Lung (tissue), 12 donors: Measurements from ENCODE around the gene HECTD4. TPM values are rescaled to one million over a fixed set of nuclear protein-coding genes. Genes with fewer than 3 reads are reported as not detected.
"Not testable (repeated sequence)": the region's sequence is repeated elsewhere in the genome, so short reads cannot be mapped to it uniquely, and the experiment has no call there.

Experiments
- ATAC-seq: fragments of 200-7000 bp; cut with Tn5 transposase; one replicate; pipeline ENCODE4 v1.9.1; 2020; ENCODE audit warnings: moderate number of reproducible peaks; ENCODE audit not compliant: insufficient read depth, low FRiP score
- DNase-seq, 3 donors: peaks; one replicate each; pipeline ENCODE4 v3.0.0-alpha.2; 2013 to 2017
- H3K27ac ChIP-seq, 2 donors: one replicate each; pipeline ENCODE4 v1.5.1; 2013; ENCODE audit warnings: mild to moderate bottlenecking in 2 of 2, moderate library complexity in 2 of 2, control low read depth in 1 of 2, inconsistent platforms in 1 of 2, low read depth in 1 of 2, low read length in 1 of 2
- H3K27me3 ChIP-seq, 3 donors: one replicate each; pipeline ENCODE4 v1.5.1; 2013; ENCODE audit warnings: low read length in 2 of 3; ENCODE audit not compliant: control insufficient read depth in 3 of 3, insufficient read depth in 3 of 3
- H3K36me3 ChIP-seq, 4 donors: one replicate each; pipeline ENCODE4 v1.5.1; 2013; ENCODE audit warnings: low read length in 4 of 4, mild to moderate bottlenecking in 1 of 4, moderate library complexity in 1 of 4; ENCODE audit not compliant: control insufficient read depth in 4 of 4, insufficient read depth in 4 of 4
- H3K4me1 ChIP-seq, 5 donors: one replicate each; pipeline ENCODE4 v1.5.1; 2013; ENCODE audit warnings: low read length in 5 of 5, mild to moderate bottlenecking in 2 of 5, moderate library complexity in 1 of 5; ENCODE audit not compliant: control insufficient read depth in 5 of 5, insufficient read depth in 5 of 5
- H3K4me3 ChIP-seq: one replicate; pipeline ENCODE4 v1.5.1; 2013; ENCODE audit warnings: mild to moderate bottlenecking, control low read depth, moderate library complexity
- H3K9ac ChIP-seq, 2 donors: one replicate each; pipeline ENCODE4 v1.5.1; 2013; ENCODE audit warnings: low read length in 2 of 2, control low read depth in 1 of 2; ENCODE audit not compliant: insufficient read depth in 1 of 2
- H3K9me3 ChIP-seq, 4 donors: one replicate each; pipeline ENCODE4 v1.5.1; 2013; ENCODE audit warnings: low read length in 3 of 4, mild to moderate bottlenecking in 1 of 4, moderate library complexity in 1 of 4; ENCODE audit not compliant: control insufficient read depth in 4 of 4, insufficient read depth in 3 of 4
- WGBS, 2 donors: extraction: QIAGEN DNeasy Blood & Tissue Kit; methylation state at CpG; one replicate each; pipeline ENCODE4 v1.1.7; 2013; 5-methylcytosine and 5-hydroxymethylcytosine counted together
- polyA plus RNA-seq, 2 donors: library from polyadenylated mRNA; stranded (reverse); fragments of 200-250 nt; gene quantifications; one replicate each; pipeline ENCODE4 v1.2.1, GENCODE V29; 2013
- total RNA-seq, 2 donors: library from RNA; depleted of rRNA in 1 of 2; stranded (reverse); fragments of >200 nt in 1 of 2; gene quantifications; one replicate each; pipeline ENCODE4 v1.2.1, GENCODE V29; 2014 to 2021
- TF ChIP-seq, protein P1 (sequence below): IDR thresholded peaks from 2 replicates; pipeline ENCODE4 v1.5.1; 2012; ENCODE audit warnings: mild to moderate bottlenecking; ENCODE audit errors: control extremely low read depth, extremely low read depth
- donor health status: control.
- donor health status: control.
- donor health status: Bipolar disorder and iron deficiency.
- donor health status: healthy.
- donor health status: DM: yes; HTN: yes; CAD: no.

The HECTD4 gene
- total and polyA plus RNA-seq, 4 donors: 4.5 to 96.5 (median 35.7) TPM

DNA sequence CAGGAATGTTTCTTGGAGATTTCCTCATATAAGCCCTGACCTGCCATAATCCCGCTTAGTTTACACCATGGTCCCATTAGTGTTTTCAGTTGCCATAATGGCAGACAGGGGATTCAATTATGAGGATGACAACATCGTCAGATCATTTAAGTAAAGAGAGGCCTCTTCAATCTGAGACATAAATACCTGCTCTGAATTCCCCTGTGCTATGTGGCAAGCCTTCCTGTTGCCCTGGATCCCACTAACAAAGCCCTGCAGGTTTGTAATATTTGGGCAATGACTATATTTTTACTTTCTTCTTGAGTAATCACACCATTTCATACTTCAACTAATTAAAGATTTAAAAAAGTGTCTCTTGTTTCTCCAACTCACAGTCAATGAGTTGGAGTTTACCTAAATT is 147.9 kb downstream of the HECTD4 start:
- H3K4me3 ChIP-seq: no peak overlapping the region
- 97% methylated on average over 2 of the region's 2 CpGs for WGBS, 2 donors
- TF ChIP-seq, protein P1, sequence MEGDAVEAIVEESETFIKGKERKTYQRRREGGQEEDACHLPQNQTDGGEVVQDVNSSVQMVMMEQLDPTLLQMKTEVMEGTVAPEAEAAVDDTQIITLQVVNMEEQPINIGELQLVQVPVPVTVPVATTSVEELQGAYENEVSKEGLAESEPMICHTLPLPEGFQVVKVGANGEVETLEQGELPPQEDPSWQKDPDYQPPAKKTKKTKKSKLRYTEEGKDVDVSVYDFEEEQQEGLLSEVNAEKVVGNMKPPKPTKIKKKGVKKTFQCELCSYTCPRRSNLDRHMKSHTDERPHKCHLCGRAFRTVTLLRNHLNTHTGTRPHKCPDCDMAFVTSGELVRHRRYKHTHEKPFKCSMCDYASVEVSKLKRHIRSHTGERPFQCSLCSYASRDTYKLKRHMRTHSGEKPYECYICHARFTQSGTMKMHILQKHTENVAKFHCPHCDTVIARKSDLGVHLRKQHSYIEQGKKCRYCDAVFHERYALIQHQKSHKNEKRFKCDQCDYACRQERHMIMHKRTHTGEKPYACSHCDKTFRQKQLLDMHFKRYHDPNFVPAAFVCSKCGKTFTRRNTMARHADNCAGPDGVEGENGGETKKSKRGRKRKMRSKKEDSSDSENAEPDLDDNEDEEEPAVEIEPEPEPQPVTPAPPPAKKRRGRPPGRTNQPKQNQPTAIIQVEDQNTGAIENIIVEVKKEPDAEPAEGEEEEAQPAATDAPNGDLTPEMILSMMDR: no peak

GRCh38 chr12:112233242-112233641 is 149.0 kb downstream of the HECTD4 start:
- WGBS, 2 donors: 98 to 100% methylated on average over 4 of the region's 4 CpGs
- no peak for DNase-seq
- Histone ChIP-seq H3K9ac (no peak overlapping the region), H3K4me3 (no peak overlapping the region), H3K27ac (no peak overlapping the region), H3K4me1 (no peaks in the 10 kb centered on the region), H3K27me3 (no peaks in the 10 kb centered on the region), H3K9me3 (no peaks in the 10 kb centered on the region), H3K36me3 (peaks cover 10 to 61% (median 38%) of the 10 kb centered on the region in 4 donors)
- ATAC-seq: no peak
- TF ChIP-seq, protein P1: no peak

More for the DNA sequence above, 147.9 kb downstream of the HECTD4 start:
- peaks cover 7 to 68% (median 38%) of the 10 kb centered on the region in 4 donors for H3K36me3 ChIP-seq
- no peak overlapping the region for H3K9ac ChIP-seq
- DNase-seq: no peak
- no peaks in the 10 kb centered on the region for H3K27me3 ChIP-seq
- H3K9me3 ChIP-seq: no peaks in the 10 kb centered on the region
- no peaks in the 10 kb centered on the region for H3K4me1 ChIP-seq
- ATAC-seq: no peak
- H3K27ac ChIP-seq: no peak overlapping the region

GRCh38 chr12:112230136-112230535 is 152.1 kb downstream of the HECTD4 start:
- TF ChIP-seq, protein P1: no peak
- 89 to 90% methylated on average over 4 of the region's 4 CpGs for WGBS, 2 donors
- H3K27ac ChIP-seq: no peak overlapping the region
- DNase-seq (no peak), ATAC-seq (no peak)
- H3K9me3 ChIP-seq: no peaks in the 10 kb centered on the region
- H3K36me3 ChIP-seq: peaks cover 10 to 60% (median 38%) of the 10 kb centered on the region in 4 donors
- H3K4me3 ChIP-seq: no peak overlapping the region
- H3K9ac ChIP-seq: no peak overlapping the region
- H3K27me3 ChIP-seq: no peaks in the 10 kb centered on the region
- no peaks in the 10 kb centered on the region for H3K4me1 ChIP-seq

DNA sequence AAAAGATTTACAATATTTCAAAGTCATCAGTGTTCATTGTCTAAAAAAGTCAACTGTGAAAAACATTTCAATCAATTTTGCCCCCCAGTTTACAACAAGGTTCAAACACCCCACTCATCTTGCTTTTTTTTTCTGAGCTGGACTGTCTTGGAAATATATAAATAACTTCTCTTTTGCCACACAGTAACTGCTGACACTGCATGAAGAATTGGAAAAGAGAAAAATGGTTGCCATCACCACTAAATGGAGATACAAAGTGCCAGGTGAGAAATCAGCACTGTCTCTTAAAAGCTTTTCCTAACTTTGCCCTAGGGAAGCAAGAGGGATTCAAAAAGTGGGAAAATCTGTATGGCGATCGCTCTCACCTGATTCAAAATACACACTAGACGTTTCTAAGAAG is 155.5 kb downstream of the HECTD4 start:
- ATAC-seq (no peak), DNase-seq (no peak)
- Histone ChIP-seq H3K9ac (no peak overlapping the region), H3K27ac (no peak overlapping the region), H3K9me3 (no peaks in the 10 kb centered on the region), H3K4me3 (no peak overlapping the region), H3K36me3 (peaks cover 10 to 39% (median 26%) of the 10 kb centered on the region in 4 donors), H3K4me1 (no peaks in the 10 kb centered on the region), H3K27me3 (no peaks in the 10 kb centered on the region)
- TF ChIP-seq, protein P1: no peak
- 93 to 94% methylated on average over 3 of the region's 3 CpGs for WGBS, 2 donors

GRCh38 chr12:112220628-112221027 is 161.6 kb downstream of the HECTD4 start:
- not testable (repeated sequence) for H3K4me3 ChIP-seq, H3K4me1 ChIP-seq, H3K27ac ChIP-seq, H3K27me3 ChIP-seq, H3K9ac ChIP-seq, ATAC-seq, DNase-seq, H3K9me3 ChIP-seq
- WGBS, 2 donors: 88 to 91% methylated on average over 7 of the region's 7 CpGs
- H3K36me3 ChIP-seq: peaks cover 0 to 19% (median 16%) of the 10 kb centered on the region in 4 donors
